IMR-90 (cell line): ENCODE results near the gene GPC6. TPM values are rescaled to one million over a fixed set of nuclear protein-coding genes. Genes with fewer than 3 reads are reported as not detected.

Source experiments
- ATAC-seq: fragments of 200-7000 bp; cut with Tn5 transposase; 2 replicates; pipeline ENCODE4 v1.9.1; 2020; ENCODE audit warnings: low read depth, mild to moderate bottlenecking, moderate library complexity
- BruUV-seq: library from RNA; stranded (reverse); fragments of 400-500 nt; replicated peaks from 2 replicates; lab custom pipeline; 2021; lab: Mats Ljungman, UMichigan
- CTCF ChIA-PET: fragments of 300-600 bp; formaldehyde crosslinking; extraction: SDS; loops from one replicate; lab custom pipeline; 2021; ENCODE audit warnings: antibody characterized with exemption; lab: Yijun Ruan, JAX
- POLR2A ChIA-PET: fragments of 300-600 bp; sonication (Branson Sonifier 250); formaldehyde crosslinking; loops from one replicate; lab custom pipeline; 2022; ENCODE audit warnings: antibody characterized with exemption; ENCODE audit not compliant: unreplicated experiment; lab: Charles Lee
- DNase-seq: peaks from one replicate; pipeline ENCODE4 v3.0.0; 2013
- H2AFZ ChIP-seq: replicated peaks from 2 replicates; pipeline ENCODE3; 2013; ENCODE audit warnings: low read length, mild to moderate bottlenecking; ENCODE audit not compliant: poor library complexity
- H2AK5ac ChIP-seq: 2 replicates; pipeline ENCODE4 v1.6.1; 2013; ENCODE audit warnings: low read depth, low read length, inconsistent platforms
- H2AK9ac ChIP-seq: replicated peaks from 2 replicates; pipeline ENCODE3; 2013; ENCODE audit warnings: mild to moderate bottlenecking, low read depth, low read length, moderate library complexity; ENCODE audit not compliant: poor library complexity
- H2BK120ac ChIP-seq: 2 replicates; pipeline ENCODE4 v1.6.1; 2013; ENCODE audit warnings: low read depth, low read length, inconsistent platforms
- H2BK15ac ChIP-seq: 3 replicates; pipeline ENCODE4 v1.6.1; 2013; ENCODE audit warnings: low read depth, low read length, inconsistent platforms
- H2BK20ac ChIP-seq: 2 replicates; pipeline ENCODE4 v1.6.1; 2013; ENCODE audit warnings: low read depth, mild to moderate bottlenecking, inconsistent platforms, low read length, moderate library complexity
- H2BK5ac ChIP-seq: 2 replicates; pipeline ENCODE4 v1.6.1; 2013; ENCODE audit warnings: mild to moderate bottlenecking, low read depth, low read length, inconsistent platforms; ENCODE audit not compliant: poor library complexity, severe bottlenecking
- H3K14ac ChIP-seq: replicated peaks from 2 replicates; pipeline ENCODE4 v1.6.1; 2013; ENCODE audit warnings: low read depth, low read length, inconsistent platforms
- H3K18ac ChIP-seq: 2 replicates; pipeline ENCODE4 v1.6.1; 2013; ENCODE audit warnings: low read depth, low read length, control low read depth
- H3K23ac ChIP-seq: 2 replicates; pipeline ENCODE4 v1.6.1; 2013; ENCODE audit warnings: low read depth, low read length, inconsistent platforms
- H3K27ac ChIP-seq: 2 replicates; pipeline ENCODE4 v1.5.1; 2013; ENCODE audit warnings: mild to moderate bottlenecking, control low read depth, low read length; ENCODE audit not compliant: insufficient read depth
- H3K27me3 ChIP-seq: 2 replicates; pipeline ENCODE4 v1.6.1; 2013; ENCODE audit warnings: low read length; ENCODE audit not compliant: control insufficient read depth, insufficient read depth
- H3K36me3 ChIP-seq: 2 replicates; pipeline ENCODE4 v1.6.1; 2013; ENCODE audit warnings: low read length, mixed read lengths; ENCODE audit not compliant: control insufficient read depth, insufficient read depth
- H3K4ac ChIP-seq: 2 replicates; pipeline ENCODE4 v1.6.1; 2013; ENCODE audit warnings: low read depth, low read length, inconsistent platforms
- H3K4me1 ChIP-seq: 2 replicates; pipeline ENCODE4 v1.6.1; 2013; ENCODE audit warnings: low read length, mixed read lengths; ENCODE audit not compliant: control insufficient read depth, insufficient read depth
- H3K4me2 ChIP-seq: 2 replicates; pipeline ENCODE4 v1.6.1; 2013; ENCODE audit warnings: low read depth, mild to moderate bottlenecking, control low read depth, low read length, moderate library complexity
- H3K4me3 ChIP-seq: 2 replicates; pipeline ENCODE4 v1.5.1; 2013; ENCODE audit warnings: low read depth, mild to moderate bottlenecking, control low read depth, low read length, moderate library complexity; ENCODE audit not compliant: insufficient read depth
- H3K56ac ChIP-seq: 2 replicates; pipeline ENCODE4 v1.6.1; 2013; ENCODE audit warnings: low read length, inconsistent platforms; ENCODE audit not compliant: insufficient read depth; ENCODE audit errors: extremely low read depth
- H3K79me1 ChIP-seq, 2 experiments: 2 replicates each; pipeline ENCODE4 v1.6.1; 2013; ENCODE audit warnings: low read length in 2 of 2, inconsistent platforms in 1 of 2, low read depth in 1 of 2
- H3K9ac ChIP-seq: 2 replicates; pipeline ENCODE4 v1.6.1; 2013; ENCODE audit warnings: low read depth, low read length, control low read depth
- H3K9me1 ChIP-seq: 2 replicates; pipeline ENCODE4 v1.6.1; 2013; ENCODE audit warnings: low read length, inconsistent platforms; ENCODE audit not compliant: insufficient read depth
- H3K9me3 ChIP-seq: 2 replicates; pipeline ENCODE4 v1.6.1; 2013; ENCODE audit warnings: low read length; ENCODE audit not compliant: control insufficient read depth, insufficient read depth
- H4K20me1 ChIP-seq: 2 replicates; pipeline ENCODE4 v1.6.1; 2013; ENCODE audit warnings: low read length, inconsistent platforms; ENCODE audit not compliant: insufficient read depth
- H4K5ac ChIP-seq: 2 replicates; pipeline ENCODE4 v1.6.1; 2013; ENCODE audit warnings: mild to moderate bottlenecking, low read depth, low read length, control low read depth
- H4K8ac ChIP-seq, 2 experiments: 2 replicates each; pipeline ENCODE4 v1.6.1; 2013; ENCODE audit warnings: low read depth in 2 of 2, low read length in 2 of 2, control low read depth in 1 of 2, inconsistent platforms in 1 of 2
- H4K91ac ChIP-seq: 2 replicates; pipeline ENCODE4 v1.6.1; 2013; ENCODE audit warnings: low read depth, low read length, inconsistent platforms; ENCODE audit not compliant: insufficient read depth
- MXI1 ChIP-seq: IDR thresholded peaks from 2 replicates; pipeline ENCODE4 v1.6.1; 2012; ENCODE audit warnings: low read depth, mild to moderate bottlenecking, low read length, moderate library complexity, borderline replicate concordance
- POLR2A ChIP-seq: IDR thresholded peaks from 2 replicates; pipeline ENCODE4 v1.6.1; 2012; ENCODE audit warnings: mild to moderate bottlenecking, low read depth, low read length
- RAD21 ChIP-seq: IDR thresholded peaks from 2 replicates; pipeline ENCODE4 v1.6.1; 2012; ENCODE audit warnings: low read length, improper control_type of control experiment
- RFX5 ChIP-seq: IDR thresholded peaks from 2 replicates; pipeline ENCODE4 v1.8.0; 2012; ENCODE audit warnings: low read depth, mild to moderate bottlenecking, low read length, moderate library complexity
- WGBS, 2 experiments: methylation state at CpG; one replicate each; pipeline versions ENCODE4 v1.1.5 to v1.1.7; 2013; ENCODE audit warnings: missing lambda C conversion rate in 2 of 2; ENCODE audit not compliant: insufficient read length in 1 of 2; ENCODE audit errors: extremely low coverage in 2 of 2; 5-methylcytosine and 5-hydroxymethylcytosine counted together
- dilution Hi-C: fragments of 300-500 bp; cut with HindIII; formaldehyde crosslinking; loops from one replicate; pipeline ENCODE4 v1.14.3; 2018; ENCODE audit warnings: low sequenced_read_pairs; ENCODE audit not compliant: unreplicated experiment
- in situ Hi-C: fragments of 300-500 bp; cut with MboI; formaldehyde crosslinking; loops from 3 replicates; pipeline ENCODE4 v1.14.3; 2019; ENCODE audit warnings: low sequenced_read_pairs, inconsistent platforms, mixed read lengths
- intact Hi-C: fragments of 100-400 bp; cut with micrococcal nuclease; formaldehyde crosslinking; loops from 2 replicates; pipeline ENCODE4 v1.10.0; 2022
- polyA plus RNA-seq, 3 experiments: library from polyadenylated mRNA; depleted of rRNA; stranded (reverse); fragments of >200 nt; gene quantifications; 2 replicates each; pipeline ENCODE4 v1.2.3, GENCODE V29; 2012; ENCODE audit warnings: low replicate concordance in 1 of 3
- total RNA-seq: library from RNA; depleted of rRNA; stranded (reverse); fragments of >200 nt; gene quantifications from 2 replicates; pipeline ENCODE4 v1.2.3, GENCODE V29; 2012
- TF ChIP-seq, protein P1 (sequence below): conservative IDR thresholded peaks from 2 replicates; pipeline ENCODE4 v1.5.1; 2012; ENCODE audit warnings: mild to moderate bottlenecking, low read depth, low read length, improper control_type of control experiment
- TF ChIP-seq, protein P2 (sequence below): fragments of 150-350 bp; IDR thresholded peaks from 2 replicates; pipeline ENCODE4 v1.6.1; 2017; ENCODE audit warnings: mild to moderate bottlenecking, antibody characterized with exemption, low read length, low read depth

The GPC6 gene
- total and polyA plus RNA-seq, 2 of the 4 experiments (the other 2 are of a cell fraction) = 14.9 to 39.4 TPM

GRCh38 chr13:93244141-93244917 lies 17.7 kb downstream of the GPC6 start:
- CTCF ChIA-PET = no interaction called here
- in situ Hi-C loops = loop anchor here (25.0 kb wide), 2 partner anchors 1093 to 1368 kb away; partner anchors contain the start of gene GPR180
- H2AFZ ChIP-seq = peak overlapping the region; percentile 91

More at GRCh38 chr13:93244141-93244917, 17.7 kb downstream of the GPC6 start:
- Histone ChIP-seq H4K20me1 (no peaks in the 10 kb centered on the region), H4K91ac (peak overlapping the region; percentile 89), H3K79me1 (peaks cover 26 to 28% of the 10 kb centered on the region in 2 experiments), H3K23ac (peak overlapping the region; percentile 79), H3K18ac (peak overlapping the region; percentile 11), H3K4me2 (peak overlapping the region; percentile 72), H3K9ac (peak overlapping the region; percentile 63), H3K4me3 (peak overlapping the region; percentile 27), H4K8ac (peak overlapping the region; percentile 64 to 69), H4K5ac (no peak overlapping the region), H3K27ac (peak overlapping the region; percentile 76), H3K4me1 (peaks cover 11% of the 10 kb centered on the region), H3K14ac (peak overlapping the region; percentile 81), H2AK9ac (peak overlapping the region; percentile 12), H3K9me1 (0 out of 2 replicates have a peak, but pooled peaks cover 3% of the 10 kb centered on the region), H2BK5ac (peak overlapping the region; percentile 81), H3K56ac (peak overlapping the region; percentile 13; the same call in 1 of the 2 replicates), H3K4ac (peak overlapping the region; percentile 82), H2AK5ac (no peak overlapping the region), H3K27me3 (no peaks in the 10 kb centered on the region), H3K9me3 (no peaks in the 10 kb centered on the region), H2BK15ac (peak overlapping the region; percentile 7; the same call in 2 of the 3 replicates), H3K36me3 (no peaks in the 10 kb centered on the region), H2BK120ac (peak overlapping the region; percentile 85), H2BK20ac (0 out of 2 replicates have a peak overlapping the region, but pooled peaks have one; percentile 47)
- intact Hi-C loops = loop anchor here (10.0 kb wide), 1 partner anchor 60 kb away; no protein-coding TSS in a partner anchor
- WGBS, 2 experiments = 13% methylated on average over 1 of the region's 17 CpGs; no CpG with 5 or more reads in 1 of the 2 experiments
- BruUV-seq = no TSS peak
- DNase-seq = peak; percentile 67
- peak; percentile 87 for ATAC-seq
- TF ChIP-seq MXI1 (no peak), RAD21 (no peak), RFX5 (no peak), POLR2A (no peak)
- TF ChIP-seq, protein P1, sequence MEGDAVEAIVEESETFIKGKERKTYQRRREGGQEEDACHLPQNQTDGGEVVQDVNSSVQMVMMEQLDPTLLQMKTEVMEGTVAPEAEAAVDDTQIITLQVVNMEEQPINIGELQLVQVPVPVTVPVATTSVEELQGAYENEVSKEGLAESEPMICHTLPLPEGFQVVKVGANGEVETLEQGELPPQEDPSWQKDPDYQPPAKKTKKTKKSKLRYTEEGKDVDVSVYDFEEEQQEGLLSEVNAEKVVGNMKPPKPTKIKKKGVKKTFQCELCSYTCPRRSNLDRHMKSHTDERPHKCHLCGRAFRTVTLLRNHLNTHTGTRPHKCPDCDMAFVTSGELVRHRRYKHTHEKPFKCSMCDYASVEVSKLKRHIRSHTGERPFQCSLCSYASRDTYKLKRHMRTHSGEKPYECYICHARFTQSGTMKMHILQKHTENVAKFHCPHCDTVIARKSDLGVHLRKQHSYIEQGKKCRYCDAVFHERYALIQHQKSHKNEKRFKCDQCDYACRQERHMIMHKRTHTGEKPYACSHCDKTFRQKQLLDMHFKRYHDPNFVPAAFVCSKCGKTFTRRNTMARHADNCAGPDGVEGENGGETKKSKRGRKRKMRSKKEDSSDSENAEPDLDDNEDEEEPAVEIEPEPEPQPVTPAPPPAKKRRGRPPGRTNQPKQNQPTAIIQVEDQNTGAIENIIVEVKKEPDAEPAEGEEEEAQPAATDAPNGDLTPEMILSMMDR = 0 out of 2 replicates have a peak, but pooled peaks have one; percentile 4
- TF ChIP-seq, protein P2, sequence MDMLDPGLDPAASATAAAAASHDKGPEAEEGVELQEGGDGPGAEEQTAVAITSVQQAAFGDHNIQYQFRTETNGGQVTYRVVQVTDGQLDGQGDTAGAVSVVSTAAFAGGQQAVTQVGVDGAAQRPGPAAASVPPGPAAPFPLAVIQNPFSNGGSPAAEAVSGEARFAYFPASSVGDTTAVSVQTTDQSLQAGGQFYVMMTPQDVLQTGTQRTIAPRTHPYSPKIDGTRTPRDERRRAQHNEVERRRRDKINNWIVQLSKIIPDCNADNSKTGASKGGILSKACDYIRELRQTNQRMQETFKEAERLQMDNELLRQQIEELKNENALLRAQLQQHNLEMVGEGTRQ = no peak
- POLR2A ChIA-PET = no interaction called here
- dilution Hi-C loops = no loop called here
